HG02588 (cell line): Measurements from ENCODE around the gene SLC7A7.
"Not testable (repeated sequence)": the region's sequence is repeated elsewhere in the genome, so short reads cannot be mapped to it uniquely, and the experiment has no call there.

Source experiments
- ATAC-seq: cut with Tn5 transposase; IDR thresholded peaks from one replicate; pipeline ENCODE4 v1.9.1; 2021; ENCODE audit warnings: mild to moderate bottlenecking, moderate library complexity; ENCODE audit not compliant: unreplicated experiment

SLC7A7 gene

GRCh38 chr14:22764382-22764781 lies 50.9 kb downstream of the SLC7A7 start:
- ATAC-seq, result no peak

GRCh38 chr14:22761734-22762133 lies 53.5 kb downstream of the SLC7A7 start:
- ATAC-seq, result no peak

- not testable (repeated sequence) for ATAC-seq
Observed at GRCh38 chr14:22757972-22758650, 57.1 kb downstream of the SLC7A7 start.

- ATAC-seq, result no peak
Observed at GRCh38 chr14:22753586-22753985, 61.6 kb downstream of the SLC7A7 start.

GRCh38 chr14:22752422-22752821 lies 62.8 kb downstream of the SLC7A7 start:
- no peak for ATAC-seq

- ATAC-seq, result no peak
Observed at GRCh38 chr14:22748631-22749068, 66.6 kb downstream of the SLC7A7 start.

GRCh38 chr14:22748206-22748605 lies 67.0 kb downstream of the SLC7A7 start:
- ATAC-seq, result no peak

- ATAC-seq, result no peak
Observed at GRCh38 chr14:22747769-22748168, 67.5 kb downstream of the SLC7A7 start.

GRCh38 chr14:22740020-22740419 lies 75.2 kb downstream of the SLC7A7 start:
- ATAC-seq, result no peak

GRCh38 chr14:22739423-22739822 lies 75.8 kb downstream of the SLC7A7 start:
- ATAC-seq, result no peak

GRCh38 chr14:22737052-22737451 lies 78.2 kb downstream of the SLC7A7 start:
- peak; percentile 68 for ATAC-seq

GRCh38 chr14:22736384-22736783 lies 78.9 kb downstream of the SLC7A7 start:
- ATAC-seq, result not testable (repeated sequence)

GRCh38 chr14:22735096-22735495 lies 80.1 kb downstream of the SLC7A7 start:
- ATAC-seq, result no peak

- ATAC-seq, result no peak
Observed at GRCh38 chr14:22733829-22734228, 81.4 kb downstream of the SLC7A7 start.

GRCh38 chr14:22732062-22732461 lies 83.2 kb downstream of the SLC7A7 start:
- ATAC-seq, result not testable (repeated sequence)

- no peak for ATAC-seq
Observed at GRCh38 chr14:22726012-22726411, 89.2 kb downstream of the SLC7A7 start.

GRCh38 chr14:22725374-22725773 lies 89.9 kb downstream of the SLC7A7 start:
- not testable (repeated sequence) for ATAC-seq

GRCh38 chr14:22724847-22725246 lies 90.4 kb downstream of the SLC7A7 start:
- ATAC-seq, result not testable (repeated sequence)

- no peak for ATAC-seq
Observed at GRCh38 chr14:22723815-22724214, 91.4 kb downstream of the SLC7A7 start.
